GM19351 (cell line): ENCODE data around the gene KRT34.
"Not testable (repeated sequence)": the region's sequence is repeated elsewhere in the genome, so short reads cannot be mapped to it uniquely, and the experiment has no call there.

Experiments used
- ATAC-seq: cut with Tn5 transposase; IDR thresholded peaks from one replicate; pipeline ENCODE4 v1.9.1; 2021; ENCODE audit warnings: mild to moderate bottlenecking, moderate library complexity; ENCODE audit not compliant: unreplicated experiment

Gene KRT34

GRCh38 chr17:41406205-41406604, 24.1 kb upstream of the KRT34 start:
- ATAC-seq: no peak

GRCh38 chr17:41404024-41404671, 22.0 kb upstream of the KRT34 start:
- ATAC-seq: no peak

GRCh38 chr17:41403404-41404023, 21.4 kb upstream of the KRT34 start:
- ATAC-seq: no peak

GRCh38 chr17:41402161-41402560, 20.1 kb upstream of the KRT34 start:
- ATAC-seq: no peak

GRCh38 chr17:41396996-41397660, 15.0 kb upstream of the KRT34 start, which contains the start of gene KRT31:
TSS of gene KRT31 (minus strand) at chr17:41397608. CDS start at chr17:41397539, 69 bp downstream.
- no peak for ATAC-seq

GRCh38 chr17:41396340-41396739, 14.2 kb upstream of the KRT34 start:
- no peak for ATAC-seq

GRCh38 chr17:41395611-41396010, 13.5 kb upstream of the KRT34 start:
- ATAC-seq: no peak

- not testable (repeated sequence) for ATAC-seq
Observed at GRCh38 chr17:41395044-41395443, 12.9 kb upstream of the KRT34 start.

GRCh38 chr17:41394254-41394996, 12.3 kb upstream of the KRT34 start:
- no peak for ATAC-seq

- ATAC-seq: no peak
Observed at GRCh38 chr17:41393826-41394225, 11.7 kb upstream of the KRT34 start.

GRCh38 chr17:41393294-41393693, 11.2 kb upstream of the KRT34 start:
- ATAC-seq: no peak

GRCh38 chr17:41392278-41392677, 10.2 kb upstream of the KRT34 start:
- no peak for ATAC-seq

GRCh38 chr17:41391535-41391934, 9.4 kb upstream of the KRT34 start:
- ATAC-seq: no peak

GRCh38 chr17:41390411-41390938, 8.4 kb upstream of the KRT34 start:
- no peak for ATAC-seq

- ATAC-seq: no peak
Observed at GRCh38 chr17:41387670-41388069, 5.6 kb upstream of the KRT34 start.

- no peak for ATAC-seq
Observed at GRCh38 chr17:41386227-41386626, 4.1 kb upstream of the KRT34 start.

GRCh38 chr17:41383690-41384089, 1.6 kb upstream of the KRT34 start:
- ATAC-seq: no peak

- ATAC-seq: no peak
Observed at GRCh38 chr17:41382394-41382793, 288 bp upstream of the KRT34 start.

GRCh38 chr17:41380091-41380490, 2.0 kb downstream of the KRT34 start:
- not testable (repeated sequence) for ATAC-seq

- ATAC-seq: no peak
Observed at GRCh38 chr17:41377546-41377945, 4.6 kb downstream of the KRT34 start.

- ATAC-seq: no peak
Observed at GRCh38 chr17:41369713-41370112, 12.4 kb downstream of the KRT34 start, which contains the start of gene KRT33B. TSS of gene KRT33B (minus strand) at chr17:41369813. CDS start at chr17:41369750, 63 bp downstream.
